AG10803 (cell line): Measurements from ENCODE around the gene NUAK1.

Source experiments
- DNase-seq: peaks from one replicate; pipeline ENCODE4 v3.0.0; 2010; ENCODE audit warnings: low read depth
- H3K4me3 ChIP-seq: 2 replicates; pipeline ENCODE4 v1.5.1; 2011; ENCODE audit warnings: mild to moderate bottlenecking, low read length, control low read depth
- CTCF ChIP-seq: conservative IDR thresholded peaks from 2 replicates; pipeline ENCODE4 v1.5.1; 2011; ENCODE audit warnings: mild to moderate bottlenecking, low read length, control low read depth, inconsistent platforms

Gene NUAK1

DNA sequence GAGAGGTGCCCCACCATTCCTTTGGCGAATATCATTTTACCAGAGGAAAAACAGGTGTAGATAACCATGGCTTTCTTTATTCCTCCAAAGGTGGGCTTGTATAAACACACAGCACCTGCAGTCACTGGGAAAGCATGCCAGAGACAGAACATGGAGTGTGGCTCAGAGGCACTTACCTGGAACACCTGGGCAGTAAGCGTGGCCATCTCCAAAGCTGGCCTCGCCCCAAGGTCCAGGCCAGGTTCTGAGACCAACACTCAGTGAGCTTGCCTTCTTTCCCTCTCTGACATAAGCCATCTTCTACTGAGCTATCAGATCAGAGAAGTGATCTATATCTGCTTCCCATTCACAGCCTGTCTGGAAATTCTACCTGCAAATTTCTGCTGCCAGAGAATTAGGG lies 70.5 kb downstream of the NUAK1 start:
- H3K4me3 ChIP-seq = no peak overlapping the region
- no peak for DNase-seq
- no peak for TF ChIP-seq CTCF

- TF ChIP-seq CTCF = no peak
- no peak overlapping the region for H3K4me3 ChIP-seq
- no peak for DNase-seq
Measured at GRCh38 chr12:106067606-106068205, 71.0 kb downstream of the NUAK1 start.

GRCh38 chr12:106066726-106067325 lies 71.9 kb downstream of the NUAK1 start:
- DNase-seq = no peak
- no peak for TF ChIP-seq CTCF
- H3K4me3 ChIP-seq = no peak overlapping the region

GRCh38 chr12:106066051-106066705 lies 72.6 kb downstream of the NUAK1 start:
- no peak for DNase-seq
- TF ChIP-seq CTCF = no peak
- no peak overlapping the region for H3K4me3 ChIP-seq

DNA sequence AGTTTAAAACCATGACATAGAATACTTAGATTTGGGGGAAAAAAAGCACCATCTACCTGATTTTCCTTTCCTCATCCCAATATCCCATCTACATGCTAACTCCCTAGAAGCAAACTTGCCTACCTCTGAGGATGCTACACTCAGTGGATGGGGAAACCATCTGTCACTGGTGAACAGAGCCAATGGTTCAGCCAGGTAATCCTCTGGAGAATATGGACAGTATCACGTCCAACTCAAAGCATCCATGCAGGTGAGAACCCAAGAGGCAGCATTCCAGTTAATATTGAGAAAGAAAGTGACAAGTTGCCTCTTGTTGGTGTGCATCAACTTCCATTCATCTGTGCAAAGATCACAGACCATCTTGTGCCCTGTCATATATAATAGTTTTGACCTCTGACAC lies 73.2 kb downstream of the NUAK1 start:
- no peak overlapping the region for H3K4me3 ChIP-seq
- DNase-seq = no peak
- TF ChIP-seq CTCF = no peak

- H3K4me3 ChIP-seq = no peak overlapping the region
- TF ChIP-seq CTCF = no peak
- no peak for DNase-seq
Measured at GRCh38 chr12:106064721-106065021, 74.1 kb downstream of the NUAK1 start.
